GM18858 (cell line): ENCODE data around the gene CD80.
"Not testable (repeated sequence)": the region's sequence is repeated elsewhere in the genome, so short reads cannot be mapped to it uniquely, and the experiment has no call there.

Experiments used
- ATAC-seq: cut with Tn5 transposase; IDR thresholded peaks from one replicate; pipeline ENCODE4 v1.9.1; 2021; ENCODE audit not compliant: unreplicated experiment

CD80 gene, protein sequence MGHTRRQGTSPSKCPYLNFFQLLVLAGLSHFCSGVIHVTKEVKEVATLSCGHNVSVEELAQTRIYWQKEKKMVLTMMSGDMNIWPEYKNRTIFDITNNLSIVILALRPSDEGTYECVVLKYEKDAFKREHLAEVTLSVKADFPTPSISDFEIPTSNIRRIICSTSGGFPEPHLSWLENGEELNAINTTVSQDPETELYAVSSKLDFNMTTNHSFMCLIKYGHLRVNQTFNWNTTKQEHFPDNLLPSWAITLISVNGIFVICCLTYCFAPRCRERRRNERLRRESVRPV

DNA sequence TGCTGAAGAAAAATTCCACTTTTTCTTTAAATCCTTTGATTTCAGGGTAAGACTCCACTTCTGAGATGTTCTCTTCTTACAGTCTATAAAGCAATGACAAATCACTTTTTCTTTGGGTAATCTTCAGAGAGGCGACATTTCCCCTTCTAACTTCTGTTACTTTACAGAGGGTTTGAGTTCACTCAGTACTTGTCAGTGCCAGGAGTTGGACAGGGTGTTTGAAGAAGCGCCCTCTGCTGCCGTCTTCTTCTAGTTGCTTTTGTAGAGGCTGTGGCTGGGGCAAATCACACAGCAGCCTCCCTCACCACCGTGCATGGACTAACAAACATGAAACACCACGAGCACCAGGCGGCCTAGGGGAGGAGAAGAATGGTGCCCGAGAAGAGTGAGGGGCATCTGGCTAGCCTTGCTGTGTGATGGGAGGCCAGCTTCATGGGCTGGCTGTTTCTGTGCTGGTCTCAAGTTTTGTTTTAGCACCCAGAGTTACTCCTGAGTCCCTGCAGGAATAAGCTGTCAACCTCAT is at the start of gene CD80:
TSS of gene CD80 (minus strand) at position 174 of the 523 bp plus-strand sequence. CDS start 1,886 bp downstream, outside the sequence.
- ATAC-seq: peak; percentile 38

DNA sequence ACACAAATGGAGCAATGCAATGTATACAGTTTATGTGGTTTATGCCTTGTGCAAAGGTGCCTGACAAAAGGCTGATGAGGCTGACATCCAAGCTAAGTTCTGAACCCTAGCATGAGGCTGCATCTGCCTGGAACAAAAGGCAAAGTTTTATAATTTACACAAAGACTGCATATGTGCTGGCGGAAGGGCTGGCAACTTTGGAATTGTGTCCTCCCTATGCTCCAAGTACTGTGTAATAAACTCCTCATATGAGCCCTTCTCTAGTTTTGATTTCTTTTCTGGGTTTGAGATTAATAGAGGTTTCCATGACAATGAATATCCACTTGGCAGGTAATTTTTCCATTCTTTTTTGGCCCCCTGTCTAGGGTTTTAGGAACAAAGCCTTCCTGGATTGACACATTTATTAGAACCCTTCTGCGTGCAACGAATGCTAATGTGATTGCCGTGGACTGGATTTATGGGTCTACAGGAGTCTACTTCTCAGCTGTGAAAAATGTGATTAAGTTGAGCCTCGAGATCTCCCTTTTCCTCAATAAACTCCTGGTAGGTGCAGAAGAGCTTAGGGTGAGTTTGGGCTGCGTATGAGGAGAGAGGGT is 49.1 kb upstream of the CD80 start:
- no peak for ATAC-seq

DNA sequence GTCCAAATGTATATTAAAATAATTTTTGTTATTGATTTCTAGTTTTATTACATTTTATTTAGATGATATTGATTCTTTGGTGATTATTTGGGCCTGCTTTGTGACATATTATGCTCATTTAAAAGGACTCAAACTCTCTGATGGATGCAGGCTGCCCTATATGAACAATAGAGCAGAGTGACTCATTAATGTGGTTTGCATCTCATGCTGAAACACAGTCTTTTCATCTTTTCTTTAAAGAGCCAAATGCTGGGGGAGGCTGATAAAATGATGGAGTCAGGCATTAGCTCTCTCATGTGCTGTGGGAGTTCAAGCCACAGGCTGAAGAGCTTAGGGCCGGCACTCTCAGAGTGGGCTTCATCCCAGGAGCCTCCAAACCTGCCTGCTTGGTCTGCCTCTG is 45.5 kb upstream of the CD80 start:
- no peak for ATAC-seq

DNA sequence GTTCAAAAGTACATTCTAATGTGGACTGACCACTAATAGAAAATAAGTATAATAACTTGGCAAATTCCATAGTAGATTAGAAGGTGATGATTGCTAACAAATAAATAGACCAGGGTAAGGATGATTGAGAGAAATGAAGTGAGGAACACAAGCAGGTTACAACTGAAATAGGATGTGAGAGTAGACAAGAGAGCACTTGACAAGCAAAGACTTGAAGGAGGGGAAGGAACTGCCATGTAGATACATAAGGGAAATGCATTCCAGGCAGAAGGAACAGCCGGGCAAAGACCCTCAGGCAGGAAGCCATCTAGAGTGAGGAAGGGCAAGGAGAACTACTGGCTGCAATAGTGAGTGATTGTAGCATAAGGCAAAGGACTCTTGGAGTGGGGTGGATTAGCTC is 43.3 kb upstream of the CD80 start:
- no peak for ATAC-seq

DNA sequence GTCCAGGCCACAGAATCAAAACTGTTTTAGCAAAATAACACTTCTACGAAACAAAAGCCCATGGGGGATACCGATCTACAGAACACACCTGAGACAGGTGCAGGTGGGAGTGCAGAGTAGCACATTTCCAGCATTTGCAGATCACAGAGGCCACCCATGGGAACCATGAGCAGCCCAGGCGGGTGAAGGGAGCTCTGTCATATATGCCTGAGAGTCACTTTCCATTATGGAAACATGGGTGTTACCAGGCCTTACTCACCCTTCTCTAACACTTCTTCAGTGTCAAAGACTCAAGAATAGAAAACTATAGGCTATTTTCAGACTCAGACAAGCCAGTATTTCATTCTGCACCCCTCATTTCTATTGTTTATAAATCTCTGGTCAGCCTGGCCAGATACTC is 41.7 kb upstream of the CD80 start:
- no peak for ATAC-seq

DNA sequence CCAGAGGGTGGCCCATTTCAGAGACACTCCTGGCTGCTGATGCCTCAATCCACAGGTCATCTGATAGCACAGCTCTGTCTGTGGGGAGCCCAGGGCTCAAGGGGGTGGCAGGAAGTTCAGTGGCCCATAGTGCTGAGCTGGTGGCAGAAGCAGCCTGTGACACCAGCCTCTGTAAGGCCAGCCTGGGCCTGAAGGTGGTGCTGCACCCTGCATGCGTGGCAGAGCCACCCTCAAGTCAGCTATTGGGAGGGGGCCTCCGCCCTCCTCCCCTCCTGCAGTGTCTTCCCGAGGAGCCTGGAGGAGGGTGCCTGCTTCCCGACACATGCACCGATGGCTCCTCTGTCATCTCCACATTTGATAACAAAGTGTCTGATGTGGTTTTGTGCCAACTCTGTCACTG is 41.3 kb upstream of the CD80 start:
- peak; percentile 51 for ATAC-seq

DNA sequence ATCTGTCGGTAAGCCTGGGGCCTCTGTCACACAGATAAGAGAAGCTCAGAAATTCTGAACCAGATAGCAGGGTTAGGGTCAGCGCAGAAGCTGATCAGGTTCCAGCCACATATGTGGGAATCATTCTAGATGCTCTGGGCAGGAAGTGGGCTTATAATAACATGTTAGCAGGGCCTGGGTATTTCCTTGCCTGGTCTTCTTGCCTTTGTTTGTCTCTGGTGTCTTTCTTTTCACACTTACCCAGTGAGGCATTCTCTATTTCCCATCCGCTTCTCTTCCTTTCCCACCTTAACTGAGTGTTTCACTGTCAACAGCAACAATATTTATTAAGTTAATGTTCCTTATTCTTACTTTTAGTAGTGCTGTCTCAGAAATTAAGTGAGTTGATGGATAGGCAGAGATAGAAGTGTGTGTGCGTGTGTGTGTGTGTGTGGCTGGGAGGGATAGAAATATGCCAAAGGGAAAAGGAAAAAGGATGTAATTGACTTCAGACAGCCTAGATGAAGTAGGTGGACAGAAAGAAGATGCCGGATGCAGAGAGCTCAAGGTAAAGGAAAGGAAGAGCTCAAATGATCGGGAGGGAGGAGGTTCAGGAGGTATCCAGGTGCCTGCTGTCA is 40.3 kb upstream of the CD80 start:
- ATAC-seq: no peak

DNA sequence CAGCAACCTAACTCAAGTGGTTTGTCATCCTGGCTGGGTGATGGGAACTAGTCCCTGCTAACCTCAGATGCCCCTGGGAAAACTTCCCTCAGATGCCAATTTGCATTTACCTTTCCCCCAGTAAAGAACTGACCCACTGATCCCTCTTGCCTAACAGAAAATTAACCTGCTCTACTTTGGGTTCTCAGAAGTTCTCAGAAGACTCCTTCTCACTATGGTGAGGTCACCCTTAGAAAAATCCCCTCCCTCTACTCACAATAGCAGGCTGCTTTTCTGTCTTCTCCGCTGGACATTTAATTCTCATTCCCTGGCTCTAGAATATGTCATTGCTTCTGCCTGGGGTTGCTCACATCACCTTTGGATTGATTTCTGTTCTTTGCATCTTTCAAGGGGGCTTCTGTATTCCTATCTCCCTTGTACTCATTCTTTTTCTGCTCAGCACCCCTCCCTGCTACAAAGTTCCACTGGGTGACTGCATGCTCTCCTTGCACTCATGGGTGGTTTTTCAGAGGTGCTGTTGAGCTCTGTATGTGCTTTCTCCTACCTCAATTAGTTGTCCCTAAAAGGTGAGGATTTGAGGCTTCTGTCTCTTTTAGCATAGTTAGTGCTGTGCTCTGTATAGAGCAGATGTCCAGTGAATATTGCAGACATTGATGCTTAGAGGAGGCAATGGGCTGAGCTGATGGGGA is 39.1 kb upstream of the CD80 start:
- ATAC-seq: peak; percentile 56

DNA sequence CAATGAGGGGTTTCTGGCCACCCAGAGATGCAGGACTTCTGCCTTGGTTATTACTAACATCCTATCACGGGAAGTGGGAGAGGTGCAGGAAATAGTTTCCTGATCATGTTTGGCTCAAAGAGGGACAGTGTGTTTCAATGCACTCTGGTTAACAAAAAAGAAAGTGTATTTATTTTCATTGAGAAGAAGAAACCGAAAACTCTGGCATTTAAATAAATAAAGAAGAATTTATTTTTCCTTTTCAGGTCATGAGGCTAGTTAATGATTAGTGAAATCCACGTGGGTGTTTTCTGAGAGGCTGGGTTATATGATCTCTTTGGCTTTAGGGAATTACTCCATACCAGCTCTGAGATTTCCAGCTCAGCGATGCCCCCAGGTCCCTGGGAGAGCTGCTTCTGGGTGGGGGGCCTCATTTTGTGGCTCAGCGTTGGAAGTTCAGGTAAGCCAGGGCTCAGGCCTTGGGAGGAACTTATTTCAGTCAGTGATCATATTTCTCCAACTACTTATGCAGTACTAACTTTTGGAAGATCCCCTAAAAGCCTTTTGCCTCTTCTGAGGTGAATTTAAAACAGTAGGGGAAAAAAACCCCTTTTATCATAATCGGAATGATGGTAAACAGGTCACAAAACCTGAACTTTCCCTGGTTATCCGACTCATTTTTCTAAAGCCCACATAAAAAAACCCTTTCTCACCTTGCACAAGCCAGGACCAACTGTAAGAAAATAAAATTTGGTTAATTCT is 38.3 kb upstream of the CD80 start, which contains the start of gene PLA1A:
TSS of gene PLA1A (plus strand) at position 338 of the 741 bp plus-strand sequence. CDS start at position 367, 29 bp downstream.
- ATAC-seq: no peak

DNA sequence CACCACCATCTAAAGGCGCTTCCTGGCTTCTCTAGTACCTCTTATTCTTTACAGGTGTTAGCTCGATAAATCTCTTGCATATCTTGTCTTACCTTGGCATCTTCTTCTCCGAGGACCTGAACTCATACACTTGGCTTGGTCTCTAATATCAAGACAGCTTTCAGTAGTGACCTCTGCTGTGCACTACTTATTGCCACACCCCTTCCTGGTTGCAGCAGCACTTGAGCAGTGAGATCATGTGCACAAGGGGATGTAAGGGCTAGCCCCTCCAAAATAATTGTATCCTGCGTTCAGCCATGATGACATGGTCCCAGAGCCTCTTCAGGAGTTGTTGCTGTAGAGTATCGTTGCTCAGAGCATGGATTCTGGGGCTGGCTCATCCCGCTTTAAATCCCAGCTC is 37.0 kb upstream of the CD80 start:
- no peak for ATAC-seq

DNA sequence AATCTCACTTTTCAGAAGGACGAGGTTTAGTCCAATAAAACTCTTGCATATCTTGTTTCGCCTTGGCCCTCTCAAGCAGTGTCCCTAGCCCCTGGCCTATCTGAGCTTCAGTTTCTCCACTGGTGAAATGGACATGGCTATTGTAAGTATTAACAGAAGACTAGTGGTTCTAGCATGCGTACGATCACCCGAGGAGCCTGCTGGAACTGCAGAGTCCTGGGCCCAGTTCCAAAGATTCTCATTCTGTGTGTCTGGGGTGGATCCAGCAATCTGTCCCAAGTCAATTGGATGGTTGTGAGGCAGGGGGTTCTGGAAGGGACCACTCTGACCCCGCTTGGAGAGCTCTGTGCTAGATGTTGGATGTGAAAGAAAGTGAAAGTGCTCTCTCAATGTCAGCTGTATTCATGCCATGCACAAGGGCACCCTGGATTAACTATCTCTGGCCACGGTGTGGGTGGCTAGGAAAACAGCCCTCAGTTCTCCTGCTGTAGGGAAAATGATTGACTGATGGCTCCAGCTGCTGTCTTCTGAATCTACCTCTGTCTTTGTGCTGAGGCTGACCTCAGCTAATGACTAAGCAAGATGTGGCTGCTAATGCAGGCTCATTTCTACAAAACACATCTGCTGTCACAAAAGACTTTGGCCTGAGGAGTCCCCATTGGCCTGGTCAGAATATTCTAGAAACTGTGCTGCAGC is 36.4 kb upstream of the CD80 start:
- no peak for ATAC-seq

DNA sequence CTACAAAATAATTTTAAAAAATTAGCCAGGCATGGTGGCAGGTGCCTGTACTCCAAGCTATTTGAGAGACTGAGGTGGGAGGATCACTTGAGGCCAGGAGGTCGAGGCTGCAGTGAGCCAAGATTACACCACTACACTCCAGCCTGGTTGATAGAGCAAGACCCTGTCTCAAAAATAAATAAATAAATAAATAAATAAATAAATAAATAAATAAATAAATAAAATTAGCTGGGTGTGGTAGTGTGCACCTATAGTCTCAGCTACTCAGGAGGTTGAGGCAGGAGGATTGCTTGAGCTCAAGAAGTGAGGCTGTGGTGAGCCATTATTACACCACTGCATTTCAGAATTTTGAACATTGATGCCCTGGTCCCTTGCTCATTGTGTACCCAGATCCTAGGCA is 35.5 kb upstream of the CD80 start:
- ATAC-seq: not testable (repeated sequence)

DNA sequence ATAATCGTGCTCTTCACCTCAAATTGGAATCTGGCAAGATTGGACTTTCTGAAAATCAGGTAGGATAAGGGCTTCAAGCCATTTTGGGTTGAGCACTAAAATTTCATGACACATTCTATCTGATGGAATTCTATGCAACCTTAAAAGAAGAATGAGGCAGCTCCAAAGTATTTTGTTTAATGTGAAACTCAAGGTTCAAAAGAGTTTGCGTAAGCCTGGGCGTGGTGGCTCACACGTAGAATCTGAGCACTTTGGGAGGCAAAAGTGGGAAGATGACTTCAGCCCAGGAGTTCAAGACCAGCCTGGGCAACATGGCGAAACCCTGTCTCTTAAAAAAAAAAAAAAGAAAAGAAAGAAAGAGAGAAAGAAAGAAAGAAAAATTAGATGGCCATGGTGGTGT is 34.7 kb upstream of the CD80 start:
- no peak for ATAC-seq

DNA sequence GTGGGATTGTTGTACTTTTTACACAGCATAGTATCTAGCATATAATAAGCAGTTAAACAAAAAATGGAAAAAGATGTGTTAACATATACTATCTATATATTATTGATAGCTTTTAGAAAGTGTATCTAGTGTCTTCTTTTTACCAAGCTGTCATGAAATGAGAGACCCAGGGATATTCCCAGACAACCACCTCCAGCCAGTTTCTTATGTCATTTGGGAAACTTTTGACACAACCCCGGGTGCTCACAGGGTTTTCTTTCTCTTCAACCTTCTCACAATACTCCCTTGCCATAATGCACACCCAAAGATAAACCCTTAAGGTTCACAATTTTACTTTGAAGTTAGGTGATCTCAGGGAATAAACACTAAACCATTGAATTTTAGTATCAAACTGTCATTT is 33.4 kb upstream of the CD80 start:
- no peak for ATAC-seq

DNA sequence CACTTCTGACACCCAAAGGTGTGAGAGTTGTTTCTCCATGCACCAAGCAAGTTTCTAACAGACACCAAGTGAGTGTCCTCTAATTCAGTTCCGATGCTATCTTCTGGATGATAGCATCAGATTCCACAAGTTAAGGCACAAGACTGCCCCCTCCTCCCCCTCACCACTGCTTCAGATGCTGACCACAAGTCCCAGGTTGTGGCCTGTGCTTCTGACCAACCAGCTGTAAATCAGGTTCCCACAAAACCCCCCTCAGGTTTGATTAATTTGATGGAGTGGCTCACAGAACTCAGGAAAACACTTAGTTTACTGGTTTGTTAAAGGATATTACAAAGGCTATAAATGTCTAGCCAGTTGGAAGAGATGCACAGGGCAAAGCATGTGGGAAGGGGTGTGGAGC is 31.3 kb upstream of the CD80 start:
- no peak for ATAC-seq

DNA sequence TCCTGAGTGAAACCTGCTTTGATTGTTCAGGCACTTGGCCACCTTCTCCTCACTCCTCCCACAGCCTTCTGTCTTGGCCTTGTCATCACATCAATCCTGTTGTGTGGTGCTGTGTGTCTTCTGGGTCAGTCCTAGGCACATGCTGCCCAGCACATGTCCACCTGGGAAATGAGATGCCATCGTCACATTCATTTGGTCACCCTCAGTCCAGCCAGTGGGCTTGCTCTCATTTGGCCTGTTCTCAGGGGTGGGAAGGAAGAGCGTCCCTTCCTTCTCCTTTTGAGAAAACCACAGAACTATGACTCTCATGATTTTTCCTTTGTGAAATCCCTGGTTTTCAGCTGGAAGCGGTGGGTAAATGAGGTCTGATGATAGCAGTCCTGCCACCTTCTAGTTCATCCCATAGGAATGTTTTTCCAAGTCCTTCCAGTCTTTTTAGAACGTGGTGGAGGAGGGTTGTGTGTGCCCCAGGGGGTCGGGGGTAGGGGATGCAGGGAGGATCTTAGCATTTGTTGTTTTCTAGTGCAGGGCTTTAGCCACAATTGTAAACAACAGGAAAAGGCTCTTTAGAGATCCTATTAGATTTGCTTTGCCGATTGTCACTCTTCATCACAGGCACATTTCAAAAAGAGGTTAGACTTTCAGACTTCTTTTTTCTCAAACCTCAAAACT is 29.8 kb upstream of the CD80 start:
- ATAC-seq: no peak

DNA sequence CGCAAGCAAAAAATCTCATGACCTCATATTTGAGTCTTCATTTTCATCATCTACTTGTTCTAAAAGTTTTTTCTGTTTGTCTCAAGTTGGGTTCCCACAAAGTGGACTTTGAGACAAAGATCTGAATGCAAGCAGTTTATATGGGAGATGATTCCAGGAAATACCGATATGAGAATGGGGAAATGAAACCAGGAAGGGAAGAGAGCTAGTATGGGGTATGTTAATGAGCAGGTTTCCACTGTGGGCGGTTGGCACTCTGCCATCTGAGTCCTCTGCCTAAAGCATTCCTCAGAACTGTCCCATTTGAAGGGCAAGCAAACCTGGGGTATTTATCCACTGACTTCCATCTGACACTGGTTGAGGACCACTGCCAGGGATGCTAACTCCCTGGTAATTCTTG is 28.7 kb upstream of the CD80 start:
- ATAC-seq: peak; percentile 54

DNA sequence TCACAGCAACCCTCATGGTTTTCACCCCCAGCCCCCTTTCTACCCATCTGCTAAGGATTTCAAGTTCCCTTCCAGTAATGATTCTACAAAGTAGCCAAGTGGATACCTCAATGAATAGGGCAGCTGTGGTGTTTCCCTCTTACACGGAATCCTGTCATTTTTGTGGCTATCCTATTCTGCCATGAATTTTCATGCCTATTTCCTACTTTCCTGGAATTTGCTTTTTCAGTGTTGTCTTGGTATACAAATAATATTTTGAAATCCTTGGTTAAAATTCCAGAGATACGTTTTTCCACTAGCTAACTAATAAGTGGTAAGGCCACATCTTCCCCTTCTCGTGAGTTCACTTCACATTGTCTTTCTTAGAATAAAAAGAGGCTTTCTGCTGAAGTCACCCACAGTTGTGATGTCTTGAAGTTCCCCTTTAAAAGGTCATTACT is 27.3 kb upstream of the CD80 start:
- no peak for ATAC-seq

DNA sequence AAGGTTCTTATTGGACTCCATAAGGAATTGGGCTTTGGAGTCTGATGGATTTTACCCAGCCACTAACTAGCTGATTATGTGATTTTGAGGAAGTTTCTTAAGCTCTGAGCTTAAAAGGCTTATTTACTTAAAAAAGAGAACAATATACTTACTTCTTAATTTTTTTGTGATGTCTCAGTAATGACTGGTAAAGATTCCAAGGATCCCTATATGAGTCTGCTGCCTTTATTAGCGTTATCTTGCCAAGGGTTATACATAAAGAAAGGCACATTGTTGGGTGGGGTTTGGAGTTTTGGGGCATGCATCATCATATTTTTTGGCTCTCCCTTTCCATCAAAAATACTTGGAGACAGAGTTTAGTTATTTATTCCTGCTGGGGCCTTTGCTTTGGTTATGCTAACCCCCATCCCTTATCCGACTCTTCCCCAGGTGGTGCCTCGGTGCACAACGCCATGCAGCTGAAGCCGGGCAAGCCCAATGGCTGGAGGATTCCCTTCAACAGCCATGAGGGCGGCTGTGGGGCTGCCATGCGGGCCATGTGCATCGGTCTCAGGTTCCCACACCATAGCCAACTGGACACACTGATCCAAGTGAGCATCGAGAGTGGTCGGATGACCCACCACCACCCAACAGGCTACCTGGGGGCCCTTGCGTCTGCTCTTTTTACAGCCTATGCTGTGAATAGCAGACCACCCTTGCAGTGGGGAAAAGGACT is 26.6 kb upstream of the CD80 start:
- ATAC-seq: no peak
